HFFc6 (cell line): Measurements from ENCODE around the gene ERMARD. TPM values are rescaled to one million over a fixed set of nuclear protein-coding genes. Genes with fewer than 3 reads are reported as not detected.
A peak's percentile ranks its signal among the peaks of the same experiment; 100 is the strongest.

Experiments used
- DNase-seq: peaks from one replicate; pipeline ENCODE4 v3.0.0-alpha.2; 2018
- H3K27ac Mint-ChIP-seq: 2 replicates; pipeline ENCODE4 v1.8.0; 2020; ENCODE audit warnings: mild to moderate bottlenecking, mixed read lengths
- H3K27me3 Mint-ChIP-seq: 2 replicates; pipeline ENCODE4 v1.8.0; 2021; ENCODE audit warnings: mild to moderate bottlenecking, moderate library complexity, mixed read lengths; ENCODE audit not compliant: insufficient read depth
- H3K36me3 Mint-ChIP-seq: 2 replicates; pipeline ENCODE4 v1.8.0; 2021; ENCODE audit warnings: low read depth, mixed read lengths
- H3K4me1 Mint-ChIP-seq: 2 replicates; pipeline ENCODE4 v1.8.0; 2020; ENCODE audit warnings: low read depth, mixed read lengths
- H3K4me3 Mint-ChIP-seq: 2 replicates; pipeline ENCODE4 v1.8.0; 2020; ENCODE audit warnings: mild to moderate bottlenecking, moderate library complexity, mixed read lengths
- H3K9me3 Mint-ChIP-seq: 2 replicates; pipeline ENCODE4 v1.8.0; 2020; ENCODE audit warnings: mild to moderate bottlenecking, mixed read lengths
- total RNA-seq, 6 experiments: library from RNA; stranded (reverse); fragmentation: NEBNext Ultra II Directional; extraction: Animal tissue kit (Norgen Biotek cat#: 25700); gene quantifications; 2 replicates in 1 of 6; 3 replicates in 5 of 6; pipeline ENCODE4 v1.2.3, GENCODE V29; 2021
- TF ChIP-seq, protein P1 (sequence below): fragments of 200-600 bp; sonication (generic); IDR thresholded peaks from 2 replicates; pipeline ENCODE4 v1.5.0; 2021; ENCODE audit warnings: antibody characterized with exemption, mild to moderate bottlenecking

Gene ERMARD
- total RNA-seq, 6 experiments from 2014 or later, result 13.7 to 17.5 (median 15.9) TPM

DNA sequence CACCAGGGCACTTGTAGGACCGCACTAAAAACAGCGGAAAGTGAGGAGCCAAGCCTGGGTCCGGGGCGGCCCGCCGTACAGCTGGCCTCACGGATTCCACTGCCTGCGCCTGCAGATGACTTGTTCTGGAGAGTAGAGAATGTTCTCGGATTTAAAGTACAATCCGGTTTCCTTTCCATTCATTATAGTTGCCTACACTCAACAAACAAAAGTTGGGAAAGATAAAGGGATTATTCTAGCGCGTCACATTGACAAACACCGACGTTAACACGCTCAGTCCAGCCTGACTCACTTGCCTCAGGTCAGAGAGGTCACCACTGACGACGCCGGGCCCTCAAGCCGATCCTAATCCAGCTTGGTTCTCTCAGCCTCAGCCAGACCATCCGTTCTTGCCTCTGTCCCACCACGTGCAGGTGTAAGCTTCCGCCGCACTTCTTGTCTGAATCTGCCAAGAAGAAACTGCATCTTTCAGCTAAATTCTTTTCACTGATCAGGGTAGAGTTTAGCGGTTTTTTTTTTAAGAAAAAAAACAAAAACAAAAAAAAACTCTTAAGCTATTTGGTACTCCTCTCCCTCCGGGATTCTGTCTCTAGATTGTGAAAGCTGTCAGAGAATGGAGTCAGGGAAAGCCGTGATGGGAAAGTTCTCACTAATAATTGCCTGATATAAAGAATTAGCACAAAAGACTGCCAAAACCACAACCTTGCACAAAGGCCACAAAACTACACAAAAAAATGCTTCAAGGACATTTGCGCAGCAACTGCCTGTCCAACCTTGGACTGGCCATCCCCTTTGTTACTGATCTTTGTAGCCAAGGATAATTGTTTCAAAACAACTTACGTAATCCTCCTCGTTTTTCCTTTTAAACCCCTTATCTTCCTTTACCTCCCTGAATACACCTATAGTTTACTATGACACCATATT lies 26.0 kb upstream of the ERMARD start:
- Mint-ChIP-seq H3K4me3 (peak overlapping the region; percentile 88), H3K36me3 (no peaks in the 10 kb centered on the region), H3K27me3 (no peaks in the 10 kb centered on the region; the same call in 1 of the 2 replicates), H3K27ac (peak overlapping the region; percentile 91), H3K4me1 (peaks cover 27% of the 10 kb centered on the region), H3K9me3 (no peaks in the 10 kb centered on the region)
- peak; percentile 76 for DNase-seq
- TF ChIP-seq, protein P1, sequence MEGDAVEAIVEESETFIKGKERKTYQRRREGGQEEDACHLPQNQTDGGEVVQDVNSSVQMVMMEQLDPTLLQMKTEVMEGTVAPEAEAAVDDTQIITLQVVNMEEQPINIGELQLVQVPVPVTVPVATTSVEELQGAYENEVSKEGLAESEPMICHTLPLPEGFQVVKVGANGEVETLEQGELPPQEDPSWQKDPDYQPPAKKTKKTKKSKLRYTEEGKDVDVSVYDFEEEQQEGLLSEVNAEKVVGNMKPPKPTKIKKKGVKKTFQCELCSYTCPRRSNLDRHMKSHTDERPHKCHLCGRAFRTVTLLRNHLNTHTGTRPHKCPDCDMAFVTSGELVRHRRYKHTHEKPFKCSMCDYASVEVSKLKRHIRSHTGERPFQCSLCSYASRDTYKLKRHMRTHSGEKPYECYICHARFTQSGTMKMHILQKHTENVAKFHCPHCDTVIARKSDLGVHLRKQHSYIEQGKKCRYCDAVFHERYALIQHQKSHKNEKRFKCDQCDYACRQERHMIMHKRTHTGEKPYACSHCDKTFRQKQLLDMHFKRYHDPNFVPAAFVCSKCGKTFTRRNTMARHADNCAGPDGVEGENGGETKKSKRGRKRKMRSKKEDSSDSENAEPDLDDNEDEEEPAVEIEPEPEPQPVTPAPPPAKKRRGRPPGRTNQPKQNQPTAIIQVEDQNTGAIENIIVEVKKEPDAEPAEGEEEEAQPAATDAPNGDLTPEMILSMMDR, result no peak

DNA sequence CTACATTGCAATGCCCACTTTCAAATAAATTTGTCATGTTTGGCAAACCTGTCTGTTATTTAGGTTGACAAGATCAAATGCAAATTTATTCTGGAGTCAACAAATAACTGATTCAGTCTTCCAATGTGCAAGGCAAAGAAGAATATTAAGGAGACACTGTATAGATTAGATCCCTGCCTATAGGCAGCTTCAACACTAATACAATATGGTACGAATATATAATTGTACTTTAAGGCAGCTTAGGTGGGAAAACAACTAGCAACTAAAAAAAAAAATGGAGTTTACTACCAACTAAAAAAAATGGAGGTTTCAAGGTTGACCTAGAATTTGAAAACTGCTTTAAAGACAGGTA lies 25.4 kb upstream of the ERMARD start:
- Mint-ChIP-seq H3K9me3 (no peaks in the 10 kb centered on the region), H3K27ac (no peak overlapping the region), H3K27me3 (no peaks in the 10 kb centered on the region; the same call in 1 of the 2 replicates), H3K36me3 (no peaks in the 10 kb centered on the region), H3K4me3 (no peak overlapping the region; the same call in 1 of the 2 replicates), H3K4me1 (peaks cover 27% of the 10 kb centered on the region)
- TF ChIP-seq, protein P1, result no peak
- no peak for DNase-seq

DNA sequence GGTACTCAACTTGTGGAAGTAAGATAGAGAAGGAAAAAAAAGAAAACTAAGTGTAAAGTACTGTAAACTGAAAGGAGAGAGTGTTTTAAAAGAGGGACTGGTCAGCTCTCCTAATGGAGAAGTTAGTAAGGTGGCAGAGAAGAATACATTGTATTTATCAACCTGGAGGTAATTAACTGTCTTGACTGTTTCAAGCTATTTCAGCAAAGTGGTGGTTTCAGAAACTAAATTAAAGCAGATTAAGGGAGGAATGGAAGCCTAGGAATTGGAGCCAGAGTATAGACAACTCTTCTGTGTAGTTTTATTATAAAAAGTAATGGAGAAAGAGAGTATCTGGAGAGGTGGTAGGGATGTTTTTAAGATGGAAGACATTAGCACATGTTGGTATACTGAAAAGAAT lies 24.5 kb upstream of the ERMARD start:
- H3K36me3 Mint-ChIP-seq, result no peaks in the 10 kb centered on the region
- TF ChIP-seq, protein P1, result no peak
- H3K4me3 Mint-ChIP-seq, result no peak overlapping the region
- no peak for DNase-seq
- H3K27me3 Mint-ChIP-seq, result no peaks in the 10 kb centered on the region; the same call in 1 of the 2 replicates
- no peaks in the 10 kb centered on the region for H3K9me3 Mint-ChIP-seq
- H3K27ac Mint-ChIP-seq, result no peak overlapping the region
- peaks cover 27% of the 10 kb centered on the region for H3K4me1 Mint-ChIP-seq

DNA sequence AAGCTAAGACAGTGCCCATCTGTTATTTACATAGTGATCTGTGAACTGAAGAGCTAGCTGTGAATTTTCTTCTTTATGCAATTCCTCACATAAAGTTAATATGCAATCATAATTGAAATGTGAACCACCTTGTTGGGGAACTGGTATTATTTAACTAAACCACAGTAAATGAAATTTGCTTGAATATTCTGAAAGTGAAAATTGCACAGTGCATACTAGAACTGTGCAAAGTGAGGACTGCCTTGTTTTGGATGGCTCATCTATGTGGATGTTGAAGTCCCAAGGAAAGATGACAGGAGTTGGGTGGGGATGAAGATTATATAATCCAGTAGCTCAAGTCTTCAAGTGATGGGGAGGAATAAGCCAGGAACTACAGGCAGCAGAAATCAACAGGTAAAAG lies 21.5 kb upstream of the ERMARD start:
- Mint-ChIP-seq H3K27ac (no peak overlapping the region), H3K36me3 (no peaks in the 10 kb centered on the region), H3K4me3 (no peak overlapping the region), H3K4me1 (peaks cover 12% of the 10 kb centered on the region), H3K9me3 (no peaks in the 10 kb centered on the region), H3K27me3 (peaks cover 16% of the 10 kb centered on the region)
- TF ChIP-seq, protein P1, result no peak
- no peak for DNase-seq

DNA sequence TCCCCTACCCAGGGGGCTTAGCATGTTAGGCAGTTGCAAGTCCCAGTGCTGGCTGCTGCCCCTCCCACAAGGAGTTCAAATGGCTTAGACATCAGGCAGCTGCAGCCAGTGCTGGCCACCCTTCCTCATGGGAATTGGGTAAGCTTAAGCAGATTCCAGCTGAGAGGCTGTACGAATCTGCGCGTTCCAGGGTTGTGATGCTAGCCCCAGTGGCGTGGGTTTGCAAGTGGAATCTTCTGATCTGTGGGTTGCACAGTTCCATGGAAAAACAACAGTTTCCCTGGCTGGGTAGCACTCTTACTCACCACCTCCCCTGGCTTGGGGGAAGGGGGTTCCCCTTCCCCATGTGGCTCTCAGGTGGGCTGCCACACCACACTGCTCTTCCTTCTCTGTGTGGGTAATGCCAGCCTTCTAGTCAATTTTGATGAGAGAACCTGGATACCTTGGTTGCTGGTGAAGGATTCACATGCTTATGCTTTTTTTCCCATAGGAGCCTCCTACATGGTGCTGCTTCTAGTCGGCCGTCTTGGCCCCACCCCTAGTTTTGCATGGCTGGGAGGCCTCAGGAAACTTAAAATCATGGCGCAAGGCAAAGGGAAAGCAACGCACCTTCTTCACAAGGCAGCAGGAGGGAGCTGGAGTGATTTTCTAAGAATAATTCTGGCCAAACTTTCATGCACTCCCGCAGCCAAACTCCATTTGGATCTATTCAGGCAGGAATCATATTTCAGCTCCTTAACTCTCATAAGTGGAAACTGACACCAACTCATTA lies 13.0 kb upstream of the ERMARD start:
- Mint-ChIP-seq H3K9me3 (no peaks in the 10 kb centered on the region), H3K4me3 (no peak overlapping the region), H3K36me3 (no peaks in the 10 kb centered on the region), H3K27me3 (peaks cover 25% of the 10 kb centered on the region), H3K4me1 (no peaks in the 10 kb centered on the region), H3K27ac (no peak overlapping the region)
- DNase-seq, result no peak
- TF ChIP-seq, protein P1, result no peak
